NB4 (cell line): ENCODE results near the gene CD2AP.
"Not testable (repeated sequence)": the region's sequence is repeated elsewhere in the genome, so short reads cannot be mapped to it uniquely, and the experiment has no call there.

ENCODE experiments used
- DNase-seq: peaks from one replicate; pipeline ENCODE4 v3.0.0; 2010; ENCODE audit warnings: low read depth
- H3K4me3 ChIP-seq: one replicate; pipeline ENCODE4 v1.5.1; 2011; ENCODE audit warnings: mild to moderate bottlenecking, low read depth, low read length, moderate library complexity
- CTCF ChIP-seq: IDR thresholded peaks from one replicate; pipeline ENCODE4 v1.5.1; 2012; ENCODE audit warnings: low read depth, low read length
- MAX ChIP-seq: IDR thresholded peaks from 2 replicates; pipeline ENCODE4 v1.6.1; 2011; ENCODE audit warnings: low read depth, low read length
- MYC ChIP-seq: IDR thresholded peaks from 2 replicates; pipeline ENCODE4 v1.6.1; 2011; ENCODE audit warnings: low read depth, low read length
- POLR2A ChIP-seq: IDR thresholded peaks from 2 replicates; pipeline ENCODE4 v1.6.1; 2011; ENCODE audit warnings: mild to moderate bottlenecking; ENCODE audit not compliant: insufficient read length; ENCODE audit errors: extremely low read depth

CD2AP gene

DNA sequence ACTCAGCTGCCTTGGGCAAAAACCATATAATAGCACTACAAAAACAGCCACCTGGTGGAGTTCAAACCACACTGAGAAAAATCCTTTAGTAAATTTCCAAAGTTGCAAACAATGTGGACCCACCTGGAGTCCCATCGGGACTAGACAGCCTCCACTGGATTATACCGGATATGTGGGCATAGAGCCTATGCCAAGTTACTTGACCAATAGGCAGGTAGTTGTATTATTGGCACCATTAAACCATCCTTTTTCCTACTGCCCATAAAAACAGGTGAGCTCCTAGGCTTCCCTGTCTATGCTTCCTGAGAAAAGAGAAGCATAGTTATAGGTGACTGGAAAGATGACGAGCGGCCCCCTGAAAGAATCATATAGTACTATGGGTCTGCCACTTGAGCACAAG is 169.1 kb downstream of the CD2AP start:
- no peak for DNase-seq
- H3K4me3 ChIP-seq, result no peak overlapping the region
- TF ChIP-seq MAX (no peak), CTCF (no peak), POLR2A (no peak), MYC (no peak)

DNA sequence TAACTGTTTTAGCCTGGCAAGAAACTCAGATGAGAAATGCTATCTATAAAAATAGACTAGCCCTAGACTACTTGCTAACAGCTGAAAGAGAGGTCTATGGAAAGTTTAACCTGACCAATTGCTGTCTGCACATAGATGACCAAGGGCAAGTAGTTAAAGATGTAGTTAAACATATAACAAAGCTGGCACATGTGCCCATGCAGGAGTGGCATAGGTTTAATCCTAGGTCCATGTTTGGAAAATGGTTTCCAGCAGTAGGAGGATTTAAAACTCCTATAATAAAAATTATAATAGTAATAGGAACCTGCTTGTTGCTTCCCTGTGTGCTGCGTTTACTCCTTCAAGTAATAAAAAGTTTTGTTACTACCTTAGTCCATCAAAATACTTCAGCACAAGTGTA is 169.6 kb downstream of the CD2AP start:
- DNase-seq, result no peak
- no peak overlapping the region for H3K4me3 ChIP-seq
- TF ChIP-seq POLR2A (no peak), MYC (no peak), MAX (no peak)

GRCh38 chr6:47647626-47648025 is 170.0 kb downstream of the CD2AP start:
- DNase-seq, result not testable (repeated sequence)

DNA sequence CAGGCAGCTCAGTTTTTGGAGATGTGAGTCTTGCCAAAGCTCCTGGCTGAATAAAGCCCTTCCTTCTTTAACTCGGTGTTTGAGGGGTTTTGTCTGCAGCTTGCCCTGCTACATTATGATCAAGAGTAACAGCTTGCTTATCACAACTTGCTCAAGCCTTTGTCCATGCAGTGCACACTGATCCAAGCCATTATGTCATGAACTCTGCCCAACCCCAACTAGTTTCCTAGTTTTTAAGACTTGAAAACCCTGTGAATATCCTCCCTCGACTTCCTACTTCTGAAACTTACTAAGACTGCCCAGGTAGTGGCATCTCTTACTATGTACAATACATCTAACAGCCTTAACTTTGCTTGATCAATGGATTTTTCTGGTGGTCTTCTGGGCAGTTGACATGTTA is 170.4 kb downstream of the CD2AP start:
- DNase-seq, result no peak
- TF ChIP-seq MAX (no peak), CTCF (no peak), MYC (no peak), POLR2A (no peak)
- no peak overlapping the region for H3K4me3 ChIP-seq

More at GRCh38 chr6:47647626-47648025, 170.0 kb downstream of the CD2AP start:
- H3K4me3 ChIP-seq, result not testable (repeated sequence)

GRCh38 chr6:47650553-47651432 is 173.2 kb downstream of the CD2AP start:
- TF ChIP-seq CTCF (no peak), POLR2A (no peak), MYC (no peak), MAX (no peak)
- no peak overlapping the region for H3K4me3 ChIP-seq
- no peak for DNase-seq

GRCh38 chr6:47651505-47651944 is 173.9 kb downstream of the CD2AP start:
- H3K4me3 ChIP-seq, result no peak overlapping the region
- TF ChIP-seq MYC (no peak), MAX (no peak), CTCF (no peak), POLR2A (no peak)
- DNase-seq, result no peak
